ENCODE data around the gene OPN4. TPM values are rescaled to one million over a fixed set of nuclear protein-coding genes. Genes with fewer than 3 reads are reported as not detected.

The OPN4 gene
- total and polyA plus RNA-seq, 9 of the 15 experiments (the other 6 are each of a cell fraction or from before 2014, with no cell fraction given): not detected

GRCh38 chr10:86658751-86659150, 4.4 kb downstream of the OPN4 start (continued):
- TF ChIP-seq PKNOX1 (IDR thresholded peaks at IDR 0.05) (no peak), ZBTB8A (IDR thresholded peaks at IDR 0.05; ENCODE audit: partially characterized antibody) (no peak)

- ATAC-seq (no peak), DNase-seq (ENCODE audit: extremely low read depth in 1 of 4, low spot score in 3 of 4) (no peak), FAIRE-seq (no peak)
- in situ Hi-C loops (cut with MboI) (no loop called here), intact Hi-C loops (cut with micrococcal nuclease) (no loop called here)
- no peak overlapping the region for H2AFZ ChIP-seq (ENCODE audit: low read depth, low read length)
- no TSS peak for BruUV-seq (replicated peaks)
- 0% methylated on average over 17 of the region's 19 CpGs for WGBS (ENCODE audit: insufficient coverage, low coverage, missing lambda C conversion rate)
- no peaks in the 10 kb centered on the region for H4K20me1 ChIP-seq (replicated peaks; ENCODE audit: control insufficient read depth, insufficient read depth, low read length)
- no peak for TF ChIP-seq DMBX1 (CRISPR knock-in tag; IDR thresholded peaks at IDR 0.05; ENCODE audit: borderline replicate concordance)
- TF ChIP-seq ZFP1 (CRISPR knock-in tag; IDR thresholded peaks at IDR 0.05): no peak
- TF ChIP-seq XRCC5 (IDR thresholded peaks at IDR 0.05; ENCODE audit: low read depth, low read length): no peak
- no peak for TF ChIP-seq NR1H2 (CRISPR knock-in tag; IDR thresholded peaks at IDR 0.05)
- TF ChIP-seq ZNF23 (CRISPR knock-in tag; IDR thresholded peaks at IDR 0.05): no peak
- TF ChIP-seq ARID3B (CRISPR knock-in tag; IDR thresholded peaks at IDR 0.05; ENCODE audit: borderline replicate concordance): no peak
- no peak for TF ChIP-seq RBM22 (IDR thresholded peaks at IDR 0.05; ENCODE audit: low read depth, low read length, poor library complexity, severe bottlenecking)
- no peak for TF ChIP-seq ATF2 (CRISPR knock-in tag; IDR thresholded peaks at IDR 0.05)
- no peak for TF ChIP-seq NONO (IDR thresholded peaks at IDR 0.05; ENCODE audit: low read depth in 2 of 2, low read length in 1 of 2)
- no peak for TF ChIP-seq ATF3 (IDR thresholded peaks at IDR 0.05)
- TF ChIP-seq ATF3 (CRISPR knock-in tag; conservative IDR thresholded peaks at IDR 0.05): no peak
- TF ChIP-seq TEAD4 (IDR thresholded peaks at IDR 0.05; ENCODE audit: low read length): no peak
- TF ChIP-seq TEAD4 (CRISPR knock-in tag; IDR thresholded peaks at IDR 0.05; ENCODE audit: borderline replicate concordance): no peak
- TF ChIP-seq GTF2E2 (tag; IDR thresholded peaks at IDR 0.05): no peak
- no peak for TF ChIP-seq NCOA2 (IDR thresholded peaks at IDR 0.05; ENCODE audit: partially characterized antibody in 2 of 2)
- H3K27me3 ChIP-seq (ENCODE audit: control insufficient read depth in 2 of 2, insufficient read depth in 2 of 2, low read length in 2 of 2): peaks cover 8 to 90% of the 10 kb centered on the region in 2 experiments; a peak in 4 of 5 replicates
- no peaks in the 10 kb centered on the region for H3K9me3 ChIP-seq (replicated peaks; ENCODE audit: control insufficient read depth, insufficient read depth, low read depth, low read length)
- H3K36me3 ChIP-seq (ENCODE audit: control insufficient read depth, insufficient read depth, low read length): no peaks in the 10 kb centered on the region
- CTCF ChIA-PET (ENCODE audit: low intra/inter-chr PET ratio): no interaction called here
- H3K4me3 ChIP-seq: no peak overlapping the region
- no peaks in the 10 kb centered on the region for H3K79me2 ChIP-seq (ENCODE audit: control insufficient read depth, insufficient read depth, low read length)
- peaks cover 0 to 4% of the 10 kb centered on the region in 2 experiments; a peak in 2 of 5 replicates for H3K4me1 ChIP-seq (replicated peaks in 1 of 2; ENCODE audit: control insufficient read depth in 2 of 2, insufficient read depth in 2 of 2, low read length in 2 of 2)
- no peak overlapping the region for H3K27ac ChIP-seq (ENCODE audit: extremely low read depth, low read depth, low read length)
- H3K4me2 ChIP-seq (ENCODE audit: insufficient read depth, low read length): no peak overlapping the region
- no peaks in the 10 kb centered on the region for H3K9me1 ChIP-seq (ENCODE audit: control insufficient read depth, insufficient read depth, low read length)
- POLR2A ChIA-PET: interaction anchor here (0.9 kb wide), 1 partner anchor 12 kb away, joined by 3 read pairs; no protein-coding TSS in a partner anchor
- no peak overlapping the region for H3K9ac ChIP-seq (ENCODE audit: insufficient read depth in 1 of 2, low read depth in 2 of 2, low read length in 2 of 2)
Observed at GRCh38 chr10:86659161-86659691, 4.9 kb downstream of the OPN4 start.
